ENCODE measurements around the gene LMNA.
A peak's percentile ranks its signal among the peaks of the same experiment; 100 is the strongest.

LMNA gene

GRCh38 chr1:156081917-156082308, 32.6 kb upstream of the LMNA start:
- peak; percentile 58 for DNase-seq (ENCODE audit: low spot score)

GRCh38 chr1:156082309-156083091, 32.0 kb upstream of the LMNA start, which contains the start of gene MEX3A:
MEX3A (minus strand) TSS chr1:156082465; CDS start chr1:156081998, 467 bp downstream.
- DNase-seq (ENCODE audit: low spot score) = peak; percentile 85

DNA sequence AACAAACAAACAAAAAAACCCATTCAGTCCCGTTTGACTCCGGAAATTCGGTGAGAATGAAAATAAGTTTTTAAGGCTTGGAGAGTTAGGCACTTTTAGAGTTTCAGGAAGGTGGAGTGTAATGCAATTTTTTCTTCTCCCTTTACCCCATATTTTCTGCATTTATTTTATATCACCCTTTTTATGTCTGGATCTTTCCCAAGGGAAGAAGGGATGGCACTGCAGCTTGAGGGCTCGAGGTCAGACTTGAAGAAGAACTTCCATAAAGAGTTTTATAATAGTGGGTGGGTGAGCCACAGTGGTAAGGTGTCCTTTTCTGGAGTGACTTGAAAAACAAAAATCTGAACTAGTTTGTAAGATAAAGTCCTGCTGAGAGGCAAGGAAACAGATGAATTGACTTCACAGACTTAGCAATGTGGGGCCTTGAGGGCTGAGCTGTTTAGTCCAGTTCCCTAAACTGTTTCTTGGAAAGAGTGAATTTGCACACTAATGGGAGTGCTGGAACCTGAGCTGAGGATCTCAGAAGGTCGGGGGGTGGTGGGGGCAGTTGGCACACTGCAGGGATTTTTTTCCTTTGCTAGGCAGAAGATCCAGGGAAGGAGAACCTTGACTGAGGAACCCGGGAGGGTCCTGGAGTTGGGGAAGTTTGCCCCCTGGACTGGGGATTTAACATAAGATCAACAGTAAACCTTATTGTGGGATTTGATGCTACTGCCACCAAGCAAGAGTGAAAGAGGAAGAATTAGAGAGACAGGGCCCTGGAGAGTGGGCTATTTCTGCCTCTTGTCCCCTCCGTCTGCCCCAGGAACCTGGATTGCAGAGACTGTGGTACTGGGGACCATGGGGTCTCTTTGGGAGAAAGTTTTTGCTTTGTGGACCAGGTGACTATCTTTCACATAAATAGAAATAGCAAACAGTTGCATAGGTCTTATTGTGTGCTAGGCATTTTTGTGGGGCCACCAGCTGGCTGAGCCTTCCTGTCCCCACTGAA, 30.4 kb upstream of the LMNA start:
- no peak for DNase-seq (ENCODE audit: low spot score)

DNA sequence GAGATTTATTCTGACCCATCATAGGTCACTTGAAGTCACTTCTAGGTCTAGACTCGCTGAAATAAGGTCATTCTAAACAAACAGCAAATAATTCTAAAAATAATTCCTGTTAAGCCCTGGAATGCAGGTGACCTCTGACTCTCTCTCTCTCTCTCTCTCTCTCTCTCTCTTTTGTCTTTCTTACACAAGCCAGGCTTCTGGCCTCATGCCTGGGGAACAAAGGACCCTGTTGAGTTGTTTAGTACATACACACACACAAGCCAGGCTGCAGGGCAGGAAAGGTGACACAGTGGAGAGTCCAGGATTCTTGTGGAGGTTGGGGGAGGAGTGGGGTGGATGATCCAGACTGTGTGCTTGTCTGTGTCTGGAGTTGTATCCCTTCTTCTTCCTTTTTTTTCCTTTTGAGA, 28.3 kb upstream of the LMNA start:
- DNase-seq (ENCODE audit: low spot score) = no peak

DNA sequence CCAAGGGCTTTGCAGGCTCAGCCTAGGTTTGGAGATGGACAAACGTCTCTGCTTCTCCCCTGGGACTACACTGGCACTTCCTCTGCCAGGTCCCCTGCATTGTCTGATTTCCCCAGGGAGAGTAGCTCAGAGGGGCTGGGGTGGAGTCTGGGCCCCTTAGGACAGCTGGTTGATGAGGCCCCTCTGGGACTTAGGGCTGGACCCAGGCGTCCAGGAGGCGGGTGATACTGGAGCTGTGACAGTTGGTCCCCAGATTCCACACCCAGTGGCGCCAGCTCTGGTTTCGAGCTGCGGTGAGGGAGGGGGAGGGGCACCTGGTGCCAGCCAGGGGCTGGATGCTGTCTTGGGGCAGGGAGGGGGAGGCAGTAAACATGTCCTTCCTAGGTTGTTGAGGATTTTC, 24.8 kb upstream of the LMNA start:
- no peak for DNase-seq (ENCODE audit: low spot score)

GRCh38 chr1:156090138-156090839, 24.2 kb upstream of the LMNA start:
- DNase-seq (ENCODE audit: low spot score) = no peak

DNA sequence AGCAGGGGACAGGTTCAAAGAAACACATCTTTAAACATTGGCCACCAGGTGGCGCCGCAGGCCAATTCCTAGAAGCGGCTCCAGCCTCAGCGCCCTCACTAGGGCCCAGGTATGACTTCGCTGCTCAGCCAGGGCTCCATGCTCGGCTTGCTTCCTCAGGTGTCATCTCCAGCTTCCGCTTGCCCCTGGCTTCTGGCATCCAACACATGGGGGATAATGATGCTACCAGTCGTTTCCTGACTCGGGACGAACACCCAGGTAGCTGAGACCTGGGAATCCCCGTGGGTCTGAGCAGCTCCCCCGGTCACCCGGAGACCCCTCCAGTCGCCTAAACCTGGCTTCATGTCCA, 23.7 kb upstream of the LMNA start:
- DNase-seq (ENCODE audit: low spot score) = peak; percentile 88

GRCh38 chr1:156091610-156092009, 22.9 kb upstream of the LMNA start:
- no peak for DNase-seq (ENCODE audit: low spot score)

- DNase-seq (ENCODE audit: low spot score) = no peak
These were observed 18.5 kb upstream of the LMNA start for GRCh38 chr1:156095906-156096508.

- peak; percentile 91 for DNase-seq (ENCODE audit: low spot score)
These were observed 17.7 kb upstream of the LMNA start for GRCh38 chr1:156096640-156097391.

DNA sequence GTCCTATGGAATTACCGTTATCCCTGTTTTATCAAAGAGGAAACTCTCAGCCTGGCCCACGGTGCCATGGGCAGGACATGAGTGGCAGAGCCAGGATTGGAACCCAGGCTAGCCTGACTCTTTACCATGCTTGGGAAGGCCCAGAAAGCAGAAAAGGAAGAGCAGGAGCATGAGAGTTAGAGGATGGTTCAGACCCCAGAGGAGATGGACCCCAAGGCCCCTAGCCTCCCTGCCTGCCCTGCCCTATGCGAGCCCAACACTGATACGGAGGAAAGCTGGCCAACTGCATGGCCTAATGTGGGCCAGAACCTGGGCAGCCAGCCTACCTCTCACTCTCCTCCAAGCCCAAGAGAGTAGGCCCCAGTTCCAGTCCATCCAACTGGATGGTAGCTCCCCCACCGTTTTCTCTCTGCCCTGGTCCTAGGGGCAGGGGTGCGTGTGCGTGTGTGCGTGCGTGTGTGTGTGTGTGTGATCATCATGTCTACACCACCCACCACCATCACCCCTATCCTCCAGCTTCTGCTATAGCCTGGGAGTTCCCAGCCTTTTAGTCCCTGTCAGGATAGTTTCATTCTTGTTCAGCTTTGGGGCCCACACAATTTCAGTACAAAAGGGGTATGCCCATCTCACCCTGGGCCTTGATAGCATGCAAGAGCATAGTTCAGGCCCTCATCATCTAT, 16.9 kb upstream of the LMNA start:
- no peak for DNase-seq (ENCODE audit: low spot score)

DNA sequence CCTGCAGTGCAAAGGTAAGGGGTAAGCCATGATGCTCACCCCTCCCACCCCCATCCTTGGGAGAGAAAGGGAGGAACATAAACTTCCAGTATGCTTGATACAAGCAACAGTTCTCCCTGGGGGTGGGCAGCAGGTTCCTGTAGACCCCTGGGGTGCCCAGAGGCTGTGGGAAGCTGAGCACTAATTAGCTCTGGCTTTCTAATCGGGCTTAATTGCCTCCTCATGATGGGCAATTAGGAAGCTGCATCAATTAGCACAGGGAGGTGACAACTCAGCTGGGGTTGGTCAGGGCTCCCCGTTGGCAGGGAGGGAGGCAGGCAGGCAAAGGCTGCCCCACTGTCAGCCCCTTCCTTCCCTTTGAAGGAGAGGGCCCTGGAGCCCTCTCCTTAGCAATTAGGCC, 15.7 kb upstream of the LMNA start:
- no peak for DNase-seq (ENCODE audit: low spot score)

DNA sequence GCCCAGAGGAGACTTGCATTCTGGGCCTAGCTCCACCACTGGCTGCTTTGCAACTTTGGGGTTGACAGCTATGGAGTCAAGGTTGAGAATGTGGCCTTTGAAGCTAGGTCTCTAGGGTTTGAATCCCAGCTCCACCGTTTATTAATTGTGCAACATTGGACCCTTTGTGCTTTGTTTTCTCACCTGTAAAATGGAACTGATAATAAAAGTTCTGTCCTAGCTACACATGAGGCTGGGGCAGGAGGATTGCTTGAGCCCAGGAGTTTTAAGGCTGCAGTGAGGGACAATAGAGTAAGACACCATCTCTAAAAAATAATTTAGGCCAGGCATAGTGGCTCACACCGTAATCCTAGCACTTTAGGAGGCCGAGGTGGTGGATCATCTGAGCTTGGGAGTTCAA, 15.2 kb upstream of the LMNA start:
- no peak for DNase-seq (ENCODE audit: low spot score)

DNA sequence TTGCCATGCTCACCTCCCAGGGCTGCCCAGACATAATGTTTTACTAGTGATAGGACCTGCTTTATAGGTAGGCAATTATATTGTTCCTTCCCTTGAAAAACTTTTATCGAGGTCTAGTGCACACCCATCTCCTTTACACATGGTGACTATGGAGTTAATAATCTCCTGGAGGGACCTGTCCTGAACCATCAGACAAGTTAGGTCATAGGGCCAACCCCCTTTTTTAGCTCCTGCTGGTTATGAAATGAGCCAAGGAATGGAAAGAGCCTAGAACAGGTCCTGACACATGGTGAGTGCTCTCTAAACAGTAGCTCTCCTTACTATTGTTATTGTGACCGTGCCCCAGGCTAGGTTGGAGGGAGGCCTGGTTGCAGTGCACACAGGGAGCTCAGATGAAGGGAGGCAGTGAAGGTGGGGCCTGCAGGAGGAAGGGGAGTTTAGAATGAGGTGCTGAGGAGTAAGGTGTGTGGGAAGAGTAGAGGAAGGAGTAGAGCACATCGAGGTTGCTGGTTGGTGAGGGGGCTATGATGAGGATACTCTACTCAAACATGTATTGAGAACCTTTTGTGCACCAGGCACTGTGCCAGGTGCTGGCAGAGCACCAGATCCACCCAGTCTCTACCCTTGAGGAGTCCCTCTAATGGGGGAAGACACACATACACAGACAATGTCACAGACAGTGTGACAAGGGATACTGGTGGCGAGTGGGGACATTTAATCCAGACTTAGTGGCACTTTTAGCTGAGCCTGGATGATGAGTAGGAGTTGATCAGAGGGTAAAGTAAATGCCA, 14.1 kb upstream of the LMNA start:
- DNase-seq (ENCODE audit: low spot score) = no peak

DNA sequence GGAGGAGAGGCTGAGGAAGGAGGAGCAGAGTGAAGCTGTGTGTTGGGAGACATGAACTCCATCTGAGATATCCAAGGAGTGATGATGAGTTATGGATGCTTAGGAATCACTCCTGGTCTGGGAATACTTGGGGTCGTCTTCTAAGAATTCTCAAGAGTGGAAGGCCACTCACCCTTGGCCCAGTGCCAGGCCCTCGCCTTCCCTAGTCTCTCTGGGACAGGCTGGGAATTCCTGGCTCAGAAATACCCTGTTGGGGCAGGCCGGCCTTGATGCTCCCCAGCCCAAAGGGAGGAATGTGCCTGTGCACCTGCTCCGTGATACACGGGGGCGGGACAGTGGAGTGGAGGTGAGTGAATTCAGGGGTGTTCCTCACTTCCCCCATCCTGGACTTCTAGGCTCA, 12.6 kb upstream of the LMNA start:
- DNase-seq (ENCODE audit: low spot score) = no peak

- no peak for DNase-seq (ENCODE audit: low spot score)
These were observed 11.6 kb upstream of the LMNA start for GRCh38 chr1:156102633-156103511.

DNA sequence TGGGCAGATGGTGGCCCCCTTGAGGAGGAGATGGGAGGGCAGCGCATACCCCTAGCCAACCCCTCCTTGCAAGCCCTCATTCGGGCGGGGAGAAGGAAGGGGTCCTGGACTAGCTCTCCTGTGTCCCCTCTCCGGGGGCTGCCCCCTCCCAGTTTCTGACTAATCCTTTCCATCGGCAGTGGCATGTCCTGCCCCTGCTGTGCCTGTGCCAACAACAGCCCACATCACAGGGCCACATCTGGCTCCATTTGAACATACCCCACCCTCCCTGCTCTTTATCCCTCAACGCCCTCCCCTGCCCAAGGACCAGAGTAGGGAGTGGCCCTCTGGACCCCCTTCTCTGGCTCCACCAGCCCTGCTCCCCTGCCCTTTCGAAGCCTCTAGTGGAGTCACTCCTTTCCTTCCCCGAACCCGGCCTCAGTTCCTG, 11.0 kb upstream of the LMNA start:
- DNase-seq (ENCODE audit: low spot score) = no peak

DNA sequence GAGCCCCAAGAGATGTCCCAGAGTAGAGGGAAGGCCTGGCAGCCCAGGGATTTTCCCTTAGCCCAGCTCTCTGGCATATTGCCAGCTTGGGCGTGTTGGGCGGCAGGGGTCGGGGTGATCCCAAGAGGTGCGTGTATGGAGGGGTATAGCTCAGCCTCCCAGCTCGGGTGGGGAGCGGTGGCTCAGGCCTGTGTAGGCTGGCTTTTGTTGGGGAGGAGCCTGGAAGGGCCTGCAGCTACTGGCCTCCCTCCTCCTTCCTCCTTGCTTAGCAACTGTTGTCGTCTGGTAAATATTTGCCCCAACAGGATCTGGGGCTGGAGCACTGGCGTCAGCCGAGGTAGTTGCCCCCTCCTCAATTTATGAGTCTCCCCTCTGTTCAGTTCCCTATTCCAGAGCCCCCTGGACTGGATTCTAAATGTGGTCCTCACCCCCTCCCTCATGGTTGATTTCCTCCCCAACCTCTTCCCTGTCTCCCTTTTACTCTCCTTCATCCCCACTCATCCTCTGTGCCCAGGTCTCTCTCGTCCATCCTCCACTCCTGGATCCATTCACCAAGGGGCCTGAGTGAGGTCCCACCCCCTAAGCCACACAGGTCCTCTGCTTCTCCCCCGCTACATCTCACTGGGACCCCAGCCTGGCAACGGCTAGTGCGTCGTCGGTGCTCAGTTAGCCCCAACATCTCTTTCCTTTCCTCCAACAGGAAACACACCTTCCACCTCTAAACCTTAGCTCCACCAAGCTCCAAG, 10.3 kb upstream of the LMNA start:
- no peak for DNase-seq (ENCODE audit: low spot score)

All from iPS-NIHi11 (cell line).